Activated gamma-delta T cell treated with Interleukin-2 at 50 U/mL for 16 hours (primary cell): ENCODE measurements around the gene DCLK2.
"Not testable (repeated sequence)": the region's sequence is repeated elsewhere in the genome, so short reads cannot be mapped to it uniquely, and the experiment has no call there.

Source experiments
- DNase-seq: peaks from one replicate; pipeline ENCODE4 v3.0.0-alpha.2; 2020

The DCLK2 gene

DNA sequence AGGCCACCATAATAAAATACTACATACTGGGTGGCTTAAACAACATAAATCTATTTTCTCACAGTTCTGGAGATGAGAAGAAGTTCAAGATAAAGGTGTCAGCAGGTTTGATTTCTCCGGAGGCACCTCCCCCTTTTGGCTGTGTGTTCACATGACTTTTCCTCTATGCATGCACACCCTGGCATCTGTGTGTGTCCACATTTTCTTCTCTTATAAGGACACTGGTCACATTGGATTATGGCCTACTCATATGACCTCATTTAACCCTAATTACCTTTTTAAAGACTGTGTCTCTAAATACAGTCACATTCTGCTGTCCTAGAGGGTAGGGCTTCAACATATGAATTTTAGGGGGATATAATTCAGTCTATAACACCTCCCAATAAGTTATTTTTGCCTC, 79.8 kb downstream of the DCLK2 start:
- no peak for DNase-seq

DNA sequence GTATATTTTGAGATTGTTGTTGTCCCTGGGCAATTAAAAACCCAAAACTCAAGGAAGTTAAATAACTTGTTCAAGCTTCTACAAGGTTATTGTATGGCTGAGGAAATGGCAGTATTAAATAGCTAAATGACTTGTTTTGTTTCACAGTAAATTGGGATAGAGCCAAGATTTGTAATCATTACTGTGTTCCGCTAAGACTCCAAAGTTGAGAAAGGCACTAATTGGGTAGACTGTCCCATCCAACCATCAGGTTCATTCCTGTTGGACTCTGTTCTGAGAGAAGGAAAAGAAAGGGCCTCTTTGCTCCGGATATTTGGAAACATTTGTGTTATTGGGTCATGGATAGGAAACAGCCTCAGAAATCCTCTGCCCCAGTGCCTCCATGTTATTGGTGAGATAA, 82.2 kb downstream of the DCLK2 start:
- no peak for DNase-seq

DNA sequence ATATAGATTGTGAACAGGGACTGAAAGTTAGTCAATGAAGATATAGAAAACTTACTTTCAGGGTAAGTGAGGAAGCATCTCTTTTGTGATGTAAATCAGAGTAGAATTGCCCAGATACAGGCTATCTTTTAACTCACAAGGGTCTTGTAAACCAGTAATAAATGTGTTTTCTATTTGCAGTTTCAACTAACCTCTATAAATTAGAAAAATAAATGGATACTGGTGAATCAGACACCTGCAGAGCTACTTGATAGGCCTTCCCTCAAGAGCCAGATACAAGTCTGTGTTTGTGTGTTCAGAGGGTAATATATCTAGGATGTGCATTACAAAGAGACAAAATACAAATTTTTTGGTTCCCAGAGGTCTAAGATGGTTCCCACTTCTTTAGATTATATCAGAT, 82.9 kb downstream of the DCLK2 start:
- DNase-seq = no peak

DNA sequence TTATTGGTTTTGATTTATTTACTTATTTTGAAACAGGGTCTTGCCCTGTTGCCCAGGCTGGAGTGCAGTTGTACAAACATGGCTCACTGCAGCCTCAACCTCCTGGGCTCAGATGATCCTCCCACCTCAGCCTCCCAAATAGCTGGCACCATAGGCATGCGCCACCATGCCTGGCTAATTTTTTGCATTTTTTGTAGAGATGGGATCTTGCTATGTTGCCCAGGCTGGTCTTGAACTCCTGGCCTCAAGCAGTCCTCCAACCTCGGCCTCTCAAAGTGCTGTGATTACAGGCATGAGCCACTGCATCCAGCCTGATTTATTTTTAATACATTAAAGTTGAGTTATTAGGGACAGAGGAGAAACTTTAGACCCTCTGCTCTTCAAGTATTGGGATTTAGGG, 83.8 kb downstream of the DCLK2 start:
- DNase-seq = not testable (repeated sequence)

DNA sequence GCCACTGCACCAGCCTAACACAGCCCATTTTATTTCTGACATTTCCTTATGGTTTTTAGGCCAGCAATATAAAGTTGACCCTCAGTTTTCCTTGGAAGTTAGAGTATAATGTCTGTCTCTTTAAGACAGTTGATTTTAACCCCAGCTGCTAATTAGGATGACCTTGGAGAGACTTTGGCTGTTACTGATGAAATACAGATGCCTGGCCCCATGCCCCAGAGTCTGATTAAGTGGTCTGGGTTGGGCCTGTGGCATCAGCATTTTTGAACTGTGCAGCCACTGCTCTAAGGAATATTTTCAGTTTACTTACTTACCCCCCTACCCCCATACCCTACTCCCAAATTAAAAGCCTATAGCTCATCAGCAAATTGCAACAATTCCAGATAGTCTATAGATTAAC, 85.8 kb downstream of the DCLK2 start:
- DNase-seq = no peak

DNA sequence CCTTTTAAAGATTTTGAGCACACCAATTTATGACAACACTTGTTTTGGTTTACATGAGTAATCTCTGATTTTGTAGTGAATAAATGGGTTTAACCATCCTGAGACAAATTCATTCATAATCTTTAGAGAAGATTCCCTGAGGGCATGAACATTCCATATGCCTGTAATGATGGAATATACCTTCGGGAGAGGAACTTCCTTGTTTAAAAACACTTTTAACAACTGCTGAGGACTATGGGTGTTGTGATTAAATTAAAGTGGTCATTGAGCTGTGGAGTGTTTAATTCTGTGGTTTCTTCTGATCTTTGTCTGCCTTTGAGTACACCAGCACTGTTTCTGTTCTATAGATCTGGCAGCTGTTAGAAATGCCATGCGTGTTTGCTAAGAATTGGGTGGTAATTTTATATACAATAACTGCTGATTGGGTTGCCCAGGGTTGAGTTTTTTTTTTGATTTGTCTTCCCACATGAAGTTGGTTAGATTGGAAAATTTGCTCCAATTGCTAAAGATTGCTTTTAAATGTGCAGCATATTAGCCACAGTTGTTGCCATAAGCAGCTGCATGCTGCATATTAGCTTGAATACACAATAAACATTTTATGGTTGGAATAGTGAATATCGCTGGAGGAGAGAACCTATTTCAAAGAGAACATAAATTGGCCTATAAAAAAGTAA, 86.8 kb downstream of the DCLK2 start:
- DNase-seq = no peak

DNA sequence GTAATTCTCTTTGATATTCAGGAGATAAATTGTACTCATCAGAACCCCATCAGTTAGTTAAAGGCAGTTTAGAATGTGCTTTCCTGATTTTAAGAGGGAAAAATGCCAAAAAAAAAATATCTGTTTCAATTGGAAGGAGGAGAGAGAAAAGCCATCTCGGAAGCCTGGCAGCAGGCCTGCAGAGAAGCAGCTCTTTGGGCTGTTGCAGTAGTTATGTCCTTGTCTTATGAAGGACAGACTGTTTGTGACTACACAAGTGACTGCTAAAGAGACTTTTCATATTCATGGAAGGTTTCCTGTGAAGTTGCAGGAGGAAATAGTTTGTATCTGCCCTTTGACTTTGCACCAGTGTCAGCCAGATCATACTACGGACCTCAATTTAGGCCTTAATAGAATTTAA, 88.8 kb downstream of the DCLK2 start:
- no peak for DNase-seq

DNA sequence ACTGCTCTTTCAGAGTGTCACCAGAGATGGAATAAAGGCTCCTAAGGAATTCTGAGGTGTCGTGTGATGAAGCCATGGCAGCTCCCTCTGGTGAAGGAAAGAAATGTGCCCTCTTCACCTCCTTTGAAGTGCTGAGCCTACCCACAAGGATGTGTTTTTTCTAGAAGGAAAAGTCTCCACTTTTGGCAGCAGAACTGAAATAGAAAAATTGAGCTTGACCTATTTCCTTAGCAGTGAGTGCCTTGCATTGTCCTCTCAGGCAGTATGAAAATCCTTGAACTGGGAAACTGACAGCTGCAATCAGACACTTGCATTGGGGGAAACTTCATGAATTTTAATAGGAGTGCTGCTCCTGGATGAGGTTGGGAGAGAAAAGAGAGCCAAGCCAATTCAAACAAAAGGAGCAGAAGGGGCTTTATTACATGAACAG, 95.2 kb downstream of the DCLK2 start:
- DNase-seq = no peak

DNA sequence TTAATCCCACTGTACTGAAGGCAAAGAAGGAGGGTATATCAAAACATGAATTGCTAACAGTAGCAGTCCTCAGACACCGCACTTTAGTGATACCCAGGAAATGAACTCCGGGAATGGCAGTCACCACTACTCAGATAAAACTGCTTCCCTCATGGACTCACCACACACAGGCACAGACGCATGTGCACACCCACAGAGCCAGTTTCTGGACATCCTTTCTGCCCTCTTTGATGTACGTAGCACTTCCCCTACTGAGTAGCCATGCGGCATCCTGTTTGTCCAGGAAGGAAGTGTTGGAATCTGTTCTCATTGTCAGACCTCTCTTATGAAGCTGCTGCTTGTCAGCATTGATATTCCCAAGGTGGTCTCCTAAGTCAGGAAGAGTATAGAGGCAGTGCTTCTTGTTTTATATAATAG, 95.7 kb downstream of the DCLK2 start:
- no peak for DNase-seq

DNA sequence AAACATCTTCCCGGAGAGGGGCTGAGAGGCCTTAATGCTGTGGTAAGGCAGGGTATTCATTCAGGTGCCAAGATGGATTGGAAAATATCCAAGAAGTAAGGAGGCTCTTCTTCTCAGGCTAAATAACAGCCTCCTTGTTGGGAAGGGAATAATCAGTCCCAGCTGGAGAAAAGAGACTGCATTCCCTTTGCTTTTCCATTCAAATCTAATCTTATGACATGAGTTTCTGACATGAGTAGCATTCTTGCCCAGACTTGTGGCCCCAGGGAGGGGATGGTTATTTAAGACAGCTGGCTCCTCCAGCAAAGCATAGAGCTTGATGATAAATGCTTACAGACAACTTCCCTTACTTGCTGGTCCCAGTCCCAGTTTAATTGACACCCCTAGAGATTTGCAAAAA, 98.3 kb downstream of the DCLK2 start:
- DNase-seq = no peak

DNA sequence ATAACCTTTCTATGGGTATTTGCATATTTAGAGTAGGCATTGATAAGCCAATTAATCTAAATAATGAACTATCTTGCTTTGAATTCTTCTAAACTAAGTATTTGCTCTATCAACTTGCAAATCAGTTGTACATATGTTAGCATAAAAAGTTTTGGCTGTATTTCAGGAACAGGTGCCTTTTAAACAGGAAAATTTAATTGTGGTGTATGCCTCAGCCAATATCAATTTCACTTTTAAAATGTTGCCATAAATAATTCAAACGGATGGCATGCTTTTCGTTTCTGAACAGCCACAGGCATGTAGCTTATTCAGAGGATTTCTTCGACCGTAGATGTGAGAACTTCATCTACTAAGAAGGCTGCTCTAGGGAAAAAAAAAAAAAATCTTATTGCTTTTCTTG, 99.9 kb downstream of the DCLK2 start:
- DNase-seq = no peak

DNA sequence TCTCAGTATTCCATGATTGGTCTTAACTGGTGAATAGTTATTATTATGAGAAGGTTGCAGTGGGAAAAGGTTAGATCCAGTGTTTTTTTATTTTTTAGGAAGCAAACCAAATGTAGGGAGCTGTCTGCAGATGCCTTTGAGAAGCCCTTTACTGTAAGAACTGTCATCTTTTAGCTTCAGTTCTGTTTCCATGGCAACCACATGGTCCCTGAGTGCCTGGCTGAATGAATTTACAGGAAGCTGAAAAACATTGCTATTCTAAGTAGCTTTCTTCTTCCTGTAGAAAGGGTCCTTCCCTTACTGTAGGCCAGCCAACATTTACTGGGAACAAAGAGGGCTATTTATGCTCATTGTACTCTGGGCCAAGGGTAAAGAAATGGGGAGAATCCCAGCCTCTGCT, 103.3 kb downstream of the DCLK2 start:
- DNase-seq = no peak

DNA sequence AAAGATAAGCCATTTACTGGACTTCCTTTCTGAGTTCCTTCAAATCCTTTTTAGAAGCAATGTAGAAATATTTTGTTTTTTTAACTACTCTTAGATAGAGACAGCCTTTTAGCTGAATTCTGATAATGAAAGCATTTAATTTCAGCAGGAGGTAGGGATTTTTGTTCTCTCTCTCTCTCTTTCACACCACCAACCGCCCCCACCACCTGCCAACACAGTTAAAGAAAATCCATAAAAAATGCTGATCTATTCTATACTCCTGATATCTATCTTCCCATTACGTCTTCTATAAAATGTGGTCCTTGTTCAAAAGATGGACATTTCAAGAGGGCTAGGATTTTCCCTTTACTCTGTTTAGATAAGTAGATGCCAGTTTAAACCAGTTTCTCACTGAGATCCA, 104.5 kb downstream of the DCLK2 start:
- DNase-seq = no peak

DNA sequence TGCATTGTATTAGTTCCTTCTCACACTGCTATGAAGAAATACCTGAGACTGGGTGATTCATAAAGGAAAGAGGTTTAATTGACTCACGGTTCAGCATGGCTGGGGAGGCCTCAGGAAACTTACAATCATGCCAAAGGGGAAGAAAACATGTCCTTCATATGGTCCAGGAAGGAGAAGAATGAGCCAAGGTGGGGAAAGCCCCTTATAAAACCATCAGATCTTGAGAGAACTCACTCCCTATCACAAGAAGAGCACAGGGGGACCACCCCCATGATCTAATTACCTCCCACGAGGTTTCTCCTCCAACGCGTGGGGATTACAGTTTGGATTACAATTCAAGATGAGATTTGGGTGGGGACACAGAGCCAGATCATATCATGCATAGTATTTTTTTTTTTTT, 106.8 kb downstream of the DCLK2 start:
- not testable (repeated sequence) for DNase-seq

DNA sequence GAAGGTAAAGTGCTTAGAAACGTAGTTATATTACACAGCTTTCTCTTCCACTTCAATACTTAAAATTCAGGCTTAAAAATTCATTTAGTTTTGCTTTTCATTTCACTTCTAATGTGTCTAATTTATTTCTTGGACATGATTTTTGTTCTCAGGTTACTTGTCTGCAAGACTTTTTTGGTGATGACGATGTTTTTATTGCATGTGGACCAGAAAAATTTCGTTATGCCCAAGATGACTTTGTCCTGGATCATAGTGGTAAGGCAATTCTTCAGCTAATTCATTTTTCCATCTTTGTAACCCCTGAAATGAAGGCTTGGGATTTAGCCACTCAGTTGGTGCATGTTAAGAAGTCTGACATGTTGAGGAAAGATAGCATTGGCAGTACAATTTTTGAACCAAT, 114.7 kb downstream of the DCLK2 start:
- no peak for DNase-seq

DNA sequence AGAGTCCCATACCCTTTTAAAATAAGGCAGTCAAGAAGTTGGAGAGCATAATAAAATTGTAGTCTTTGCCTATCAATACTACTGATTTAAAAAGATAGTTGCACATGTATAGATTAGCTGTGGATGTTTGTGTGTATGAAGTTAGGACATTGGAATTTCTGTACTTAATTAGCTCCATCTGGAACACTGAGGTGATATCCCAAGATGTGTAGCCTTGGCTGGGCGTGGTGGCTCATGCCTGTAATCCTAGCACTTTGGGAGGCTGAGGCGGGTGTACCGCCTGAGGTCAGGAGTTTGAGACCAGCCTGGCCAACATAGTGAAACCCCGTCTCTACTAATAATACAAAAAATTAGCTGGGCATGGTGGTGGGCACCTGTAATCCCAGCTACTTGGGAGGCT, 119.0 kb downstream of the DCLK2 start:
- DNase-seq = not testable (repeated sequence)

DNA sequence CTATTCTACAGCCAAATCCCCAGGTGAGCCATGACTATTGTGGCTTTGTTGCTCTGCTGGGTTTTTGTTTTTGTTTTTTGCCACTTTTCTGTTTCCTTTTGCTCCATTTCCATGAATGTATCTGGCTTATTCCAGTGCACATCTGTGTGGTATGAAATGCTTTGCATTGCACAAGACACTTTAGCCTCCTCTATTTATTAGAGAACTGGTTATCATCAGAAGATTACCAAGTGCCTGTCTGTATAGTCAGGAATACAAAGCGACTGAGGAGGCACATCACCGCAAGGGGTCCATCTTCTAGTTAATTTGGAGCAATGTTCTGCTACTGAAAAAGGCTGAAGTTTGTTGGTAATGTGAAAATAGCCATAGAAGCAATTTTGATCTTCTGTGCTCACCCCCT, 120.8 kb downstream of the DCLK2 start:
- DNase-seq = no peak

DNA sequence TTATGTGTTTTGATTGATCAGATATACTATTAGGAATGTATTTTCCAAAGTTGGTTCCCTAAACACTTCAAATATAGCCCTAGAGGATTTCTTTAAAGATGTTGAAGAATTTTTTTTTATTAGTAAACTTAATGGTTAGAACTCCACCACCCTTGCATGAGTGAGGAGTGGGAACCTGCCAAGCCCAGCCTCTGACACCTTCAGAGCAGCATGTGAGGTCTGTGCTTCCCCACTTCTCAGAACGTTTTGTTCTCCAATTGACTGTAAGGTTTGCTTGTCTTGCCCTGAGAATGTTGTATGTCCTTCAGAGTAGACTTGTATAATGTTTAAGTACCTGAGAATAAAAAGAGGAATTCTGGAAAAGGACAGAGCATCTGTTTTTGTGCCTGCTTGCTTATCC, 126.8 kb downstream of the DCLK2 start:
- no peak for DNase-seq

DNA sequence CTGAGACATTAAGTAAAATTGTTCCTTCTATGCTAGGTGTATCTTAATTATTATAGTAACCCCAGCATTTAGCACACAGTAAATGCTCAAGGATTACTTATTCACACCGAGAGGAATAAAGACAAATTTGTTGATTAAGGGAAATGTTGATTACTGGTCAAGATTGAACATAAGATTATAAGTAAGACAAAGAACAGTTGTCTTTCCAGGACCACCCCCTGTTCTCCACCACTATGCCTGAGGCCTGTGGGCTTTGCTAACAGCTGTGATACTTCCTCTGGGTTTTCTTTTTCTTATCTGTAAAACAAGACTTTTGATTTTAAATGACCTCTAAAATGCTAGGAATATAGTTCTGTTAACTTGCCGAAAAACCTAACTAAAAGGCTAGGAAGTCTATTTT, 128.0 kb downstream of the DCLK2 start:
- DNase-seq = no peak

DNA sequence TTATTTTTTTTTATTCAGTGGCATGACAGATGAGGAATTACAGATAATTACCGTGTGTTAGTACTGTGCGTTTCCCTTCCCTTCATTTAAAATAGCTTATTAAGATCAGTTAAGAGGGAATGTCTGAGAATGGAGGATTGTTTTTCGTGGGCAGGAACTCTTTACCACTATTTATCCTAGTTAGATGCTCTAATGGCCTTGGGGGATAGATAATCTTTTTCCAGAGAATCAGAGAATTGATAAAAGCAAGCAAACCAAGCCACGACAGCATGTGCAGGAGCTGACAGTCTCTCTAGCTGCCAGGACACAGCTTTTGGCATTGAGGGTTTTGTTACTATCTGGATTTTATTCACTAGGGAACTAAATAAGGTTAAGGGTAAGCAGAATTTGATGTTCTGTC, 128.7 kb downstream of the DCLK2 start:
- no peak for DNase-seq

DNA sequence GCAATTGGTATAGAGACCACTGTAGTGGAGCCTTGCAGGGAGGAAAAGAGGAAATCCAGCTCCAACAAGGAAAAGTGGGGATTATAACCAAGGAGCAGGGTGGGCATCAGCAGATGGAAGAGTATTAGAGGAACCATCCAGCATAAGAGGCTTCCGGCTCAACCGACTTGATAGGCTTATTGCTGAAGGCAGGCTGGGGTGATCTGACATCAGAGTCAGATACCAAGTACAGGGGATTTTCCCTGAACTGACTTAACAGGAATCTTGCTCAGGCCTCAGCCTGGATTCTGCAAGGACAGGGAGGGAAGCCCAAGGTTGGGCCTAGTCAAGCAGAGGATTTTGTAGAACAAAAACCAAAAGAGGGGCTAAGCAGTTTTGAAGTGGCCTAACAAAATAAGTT, 129.6 kb downstream of the DCLK2 start:
- DNase-seq = no peak

DNA sequence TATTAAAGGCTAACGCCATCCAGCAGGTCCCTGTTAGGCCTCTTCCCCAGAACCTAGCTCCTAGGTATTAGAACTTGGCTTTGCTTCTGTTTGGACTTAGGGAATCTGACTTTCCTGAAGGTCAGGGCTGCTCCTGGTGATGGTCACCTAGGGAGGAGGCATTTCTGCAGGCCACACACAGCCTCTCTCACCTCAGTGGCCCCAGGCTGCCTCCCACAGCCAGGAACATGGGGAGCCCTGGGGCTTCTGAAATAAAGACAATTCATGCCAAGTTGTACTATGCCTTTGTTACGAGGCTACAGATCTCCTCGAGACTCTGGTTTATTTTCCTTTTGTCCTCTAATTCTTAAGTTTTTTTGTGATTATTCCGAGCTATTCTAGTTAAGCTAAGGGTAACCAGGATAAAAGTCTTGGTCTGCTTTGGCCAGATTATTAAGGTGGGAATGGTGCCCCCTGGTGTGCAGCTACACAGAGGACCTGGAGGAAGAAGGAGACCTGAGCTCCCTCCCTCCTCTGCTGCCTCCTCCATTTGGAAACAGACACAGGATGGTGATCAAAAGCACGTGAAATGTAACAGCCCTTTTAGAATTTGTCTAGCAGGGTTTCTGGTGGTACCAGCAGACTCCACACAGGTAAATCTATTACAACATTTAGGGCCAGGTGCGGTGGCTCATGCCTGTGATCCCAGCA, 131.0 kb downstream of the DCLK2 start:
- no peak for DNase-seq

DNA sequence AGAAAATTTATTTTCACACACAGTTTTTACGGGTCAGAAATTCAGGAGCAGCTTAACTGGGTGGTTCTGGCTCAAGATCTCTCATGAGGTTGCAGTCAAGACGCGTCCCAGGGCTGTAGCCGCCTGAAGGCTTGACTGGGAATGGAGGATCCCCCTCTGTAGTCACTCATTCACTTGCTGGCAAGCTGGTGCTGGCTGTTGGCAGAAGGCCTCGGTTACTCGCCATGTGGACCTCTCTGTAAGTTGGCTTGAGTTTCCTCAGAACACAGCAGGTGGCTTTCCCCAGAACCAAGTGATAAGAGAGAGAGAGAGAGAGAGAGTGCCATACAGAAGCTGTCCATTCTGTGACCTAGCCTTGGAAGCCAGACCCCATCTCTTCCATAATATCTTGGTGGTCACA, 132.8 kb downstream of the DCLK2 start:
- no peak for DNase-seq

DNA sequence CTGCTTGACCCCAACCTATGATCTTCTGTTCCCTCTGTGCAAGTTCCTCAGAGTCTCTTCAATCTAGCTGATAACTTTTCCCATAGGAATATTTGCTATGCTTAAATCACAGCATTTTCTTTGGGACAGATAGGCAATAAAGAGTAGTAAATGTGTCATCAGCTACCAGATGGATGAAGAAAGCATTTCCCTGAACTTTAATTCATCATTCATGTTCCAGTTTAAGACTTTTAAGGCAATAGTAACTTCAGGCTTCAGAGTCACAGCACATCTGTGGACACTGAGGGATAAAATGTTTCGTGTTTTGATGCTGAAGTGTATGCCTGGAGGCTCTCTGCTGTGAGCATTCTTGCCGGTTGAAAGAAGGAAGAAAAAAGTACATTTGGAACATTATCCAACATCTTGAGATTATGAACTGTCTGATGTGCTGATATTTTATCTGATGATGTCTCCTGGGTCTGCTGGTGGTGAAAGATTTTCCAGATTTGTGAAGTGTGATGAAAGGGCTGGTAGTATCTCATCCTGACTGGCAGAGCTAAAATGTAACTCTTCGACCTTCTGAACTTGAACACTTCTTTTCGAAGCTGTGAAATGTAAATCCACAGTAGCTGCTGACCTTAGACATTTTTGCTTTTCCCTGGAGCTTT, 133.7 kb downstream of the DCLK2 start:
- no peak for DNase-seq

DNA sequence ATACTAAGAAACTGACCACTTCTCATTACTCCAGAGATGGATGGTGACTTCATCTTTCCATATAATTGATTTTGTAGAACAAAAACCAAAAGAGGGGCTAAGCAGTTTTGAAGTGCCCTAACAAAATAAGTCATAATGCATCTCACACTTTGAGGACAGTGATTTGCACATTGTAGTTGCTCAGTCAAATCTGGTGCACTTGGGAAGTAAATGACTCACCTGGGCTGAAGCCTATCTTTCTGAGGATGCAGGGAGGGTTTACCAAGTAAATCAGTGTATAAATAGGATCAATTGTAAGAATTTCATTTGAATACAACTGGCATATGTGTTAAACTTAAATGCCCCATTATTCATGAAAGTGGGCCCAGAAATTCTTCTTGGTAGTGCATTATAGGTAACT, 134.2 kb downstream of the DCLK2 start:
- no peak for DNase-seq
